ENCODE results near the gene HACD3.
"Not testable (repeated sequence)": the region's sequence is repeated elsewhere in the genome, so short reads cannot be mapped to it uniquely, and the experiment has no call there.

HACD3 gene

DNA sequence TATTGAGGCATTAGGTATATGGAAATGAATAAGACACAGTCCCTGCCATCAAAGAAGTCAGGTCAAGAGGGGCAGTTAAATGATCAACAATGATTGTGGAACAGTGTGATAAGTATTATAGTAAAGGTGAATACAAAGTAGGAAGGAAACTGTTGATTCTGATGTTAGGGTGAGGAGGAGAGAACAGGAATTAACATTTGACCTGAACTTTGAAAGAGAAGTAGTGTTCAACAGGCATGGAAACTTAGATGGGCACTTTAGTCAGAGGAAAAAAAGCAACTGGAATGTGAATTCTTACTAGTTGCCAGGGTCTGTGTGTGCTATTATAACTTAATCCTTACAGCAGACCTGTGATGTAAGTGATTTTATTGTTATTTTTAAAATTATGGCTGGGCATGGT lies 17.6 kb downstream of the HACD3 start:
- TF ChIP-seq CTCF (IDR thresholded peaks at IDR 0.05; ENCODE audit: insufficient read depth, missing control alignments): no peak
- DNase-seq (ENCODE audit: insufficient read length, low spot score) (no peak), FAIRE-seq (no peak)

GRCh38 chr15:65549288-65549687 lies 19.0 kb downstream of the HACD3 start:
- DNase-seq (ENCODE audit: insufficient read length, low spot score); FAIRE-seq: not testable (repeated sequence)

- FAIRE-seq (no peak), DNase-seq (ENCODE audit: insufficient read length, low spot score) (no peak)
- TF ChIP-seq CTCF (IDR thresholded peaks at IDR 0.05; ENCODE audit: insufficient read depth, missing control alignments): no peak
Observed at GRCh38 chr15:65550681-65551098, 20.4 kb downstream of the HACD3 start.

- no peak for TF ChIP-seq CTCF (IDR thresholded peaks at IDR 0.05; ENCODE audit: insufficient read depth, missing control alignments)
- FAIRE-seq (no peak), DNase-seq (ENCODE audit: insufficient read length, low spot score) (no peak)
Observed at GRCh38 chr15:65551183-65551582, 20.9 kb downstream of the HACD3 start.

DNA sequence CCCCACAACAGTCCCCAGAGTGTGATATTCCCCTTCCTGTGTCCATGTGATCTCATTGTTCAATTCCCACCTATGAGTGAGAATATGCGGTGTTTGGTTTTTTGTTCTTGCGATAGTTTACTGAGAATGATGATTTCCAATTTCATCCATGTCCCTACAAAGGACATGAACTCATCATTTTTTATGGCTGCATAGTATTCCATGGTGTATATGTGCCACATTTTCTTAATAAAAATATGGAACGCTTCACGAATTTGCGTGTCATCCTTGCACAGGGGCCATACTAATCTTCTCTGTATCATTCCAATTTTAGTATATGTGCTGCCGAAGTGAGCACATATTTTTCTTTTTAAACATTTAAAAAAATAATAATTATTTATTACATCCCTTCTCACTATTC lies 22.6 kb downstream of the HACD3 start:
- not testable (repeated sequence) for FAIRE-seq; DNase-seq (ENCODE audit: insufficient read length, low spot score)

GRCh38 chr15:65553691-65554090 lies 23.4 kb downstream of the HACD3 start:
- DNase-seq (ENCODE audit: insufficient read length, low spot score) (no peak), FAIRE-seq (no peak)
- no peak for TF ChIP-seq CTCF (IDR thresholded peaks at IDR 0.05; ENCODE audit: insufficient read depth, missing control alignments)

GRCh38 chr15:65556622-65557021 lies 26.4 kb downstream of the HACD3 start:
- TF ChIP-seq CTCF (IDR thresholded peaks at IDR 0.05; ENCODE audit: insufficient read depth, missing control alignments): no peak
- FAIRE-seq (no peak), DNase-seq (ENCODE audit: insufficient read length, low spot score) (no peak)

DNA sequence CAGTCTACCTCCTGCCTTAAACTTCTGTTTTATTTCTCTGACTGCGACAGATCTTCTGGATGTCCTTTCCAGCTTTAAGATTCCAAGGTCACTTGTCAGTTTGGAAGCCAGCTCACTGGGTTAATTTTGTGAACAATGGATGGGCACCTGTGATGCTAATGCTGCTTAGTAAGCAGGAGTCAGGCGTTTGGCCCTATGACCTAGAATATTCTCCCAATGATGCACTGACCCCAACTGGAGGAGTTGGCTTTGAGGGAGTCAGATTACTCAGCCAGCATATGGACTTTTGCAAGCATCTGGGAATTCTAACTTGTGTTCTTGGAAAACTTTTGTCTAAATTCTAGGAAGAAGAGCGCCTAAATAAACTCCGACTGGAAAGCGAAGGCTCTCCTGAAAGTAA lies 28.1 kb downstream of the HACD3 start:
- TF ChIP-seq CTCF (IDR thresholded peaks at IDR 0.05; ENCODE audit: insufficient read depth, missing control alignments): no peak
- FAIRE-seq (no peak), DNase-seq (ENCODE audit: insufficient read length, low spot score) (no peak)
